Measurements from ENCODE around the gene ATAD3A.
A peak's percentile ranks its signal among the peaks of the same experiment; 100 is the strongest.
"Not testable (repeated sequence)": the region's sequence is repeated elsewhere in the genome, so short reads cannot be mapped to it uniquely, and the experiment has no call there.

Gene ATAD3A

GRCh38 chr1:1511533-1512285 lies at the start of gene ATAD3A:
Gene ATAD3A, plus strand, starts transcription at chr1:1512162. Its CDS starts 107 bp downstream, at chr1:1512269.
- DNase-seq, result peak; percentile 90

GRCh38 chr1:1462318-1462966 lies 49.5 kb upstream of the ATAD3A start:
- DNase-seq, result no peak

- DNase-seq, result no peak
These were observed 48.6 kb upstream of the ATAD3A start for GRCh38 chr1:1463312-1463711.

- not testable (repeated sequence) for DNase-seq
These were observed 43.6 kb upstream of the ATAD3A start for GRCh38 chr1:1468196-1468985.

- no peak for DNase-seq
These were observed 41.2 kb upstream of the ATAD3A start for GRCh38 chr1:1470626-1471388.

- peak; percentile 92 for DNase-seq
These were observed 40.4 kb upstream of the ATAD3A start, which contains the start of gene ATAD3B for GRCh38 chr1:1471389-1472052. Gene ATAD3B, plus strand, starts transcription at chr1:1471765. Its CDS starts 120 bp downstream, at chr1:1471885.

GRCh38 chr1:1472053-1472876 lies 39.7 kb upstream of the ATAD3A start:
- DNase-seq, result not testable (repeated sequence)

GRCh38 chr1:1476011-1476410 lies 36.0 kb upstream of the ATAD3A start:
- DNase-seq, result not testable (repeated sequence)

- no peak for DNase-seq
These were observed 34.8 kb upstream of the ATAD3A start for GRCh38 chr1:1477206-1477605.

GRCh38 chr1:1479547-1480487 lies 32.1 kb upstream of the ATAD3A start:
- DNase-seq, result no peak

- DNase-seq, result not testable (repeated sequence)
These were observed 31.5 kb upstream of the ATAD3A start for GRCh38 chr1:1480488-1480867.

GRCh38 chr1:1481811-1482210 lies 30.2 kb upstream of the ATAD3A start:
- DNase-seq, result not testable (repeated sequence)

- DNase-seq, result no peak
These were observed 29.1 kb upstream of the ATAD3A start for GRCh38 chr1:1482856-1483255.

- DNase-seq, result no peak
These were observed 28.2 kb upstream of the ATAD3A start for GRCh38 chr1:1483714-1484113.

- DNase-seq, result not testable (repeated sequence)
These were observed 26.8 kb upstream of the ATAD3A start for GRCh38 chr1:1484976-1485750.

- DNase-seq, result not testable (repeated sequence)
These were observed 26.1 kb upstream of the ATAD3A start for GRCh38 chr1:1485755-1486317.

- no peak for DNase-seq
These were observed 24.3 kb upstream of the ATAD3A start for GRCh38 chr1:1487701-1488100.

- no peak for DNase-seq
These were observed 22.7 kb upstream of the ATAD3A start for GRCh38 chr1:1489231-1489630.

- DNase-seq, result no peak
These were observed 22.1 kb upstream of the ATAD3A start for GRCh38 chr1:1489861-1490260.

Data from KG1 (cell line).